ENCODE measurements around the gene FAM171A1.

Gene FAM171A1

DNA sequence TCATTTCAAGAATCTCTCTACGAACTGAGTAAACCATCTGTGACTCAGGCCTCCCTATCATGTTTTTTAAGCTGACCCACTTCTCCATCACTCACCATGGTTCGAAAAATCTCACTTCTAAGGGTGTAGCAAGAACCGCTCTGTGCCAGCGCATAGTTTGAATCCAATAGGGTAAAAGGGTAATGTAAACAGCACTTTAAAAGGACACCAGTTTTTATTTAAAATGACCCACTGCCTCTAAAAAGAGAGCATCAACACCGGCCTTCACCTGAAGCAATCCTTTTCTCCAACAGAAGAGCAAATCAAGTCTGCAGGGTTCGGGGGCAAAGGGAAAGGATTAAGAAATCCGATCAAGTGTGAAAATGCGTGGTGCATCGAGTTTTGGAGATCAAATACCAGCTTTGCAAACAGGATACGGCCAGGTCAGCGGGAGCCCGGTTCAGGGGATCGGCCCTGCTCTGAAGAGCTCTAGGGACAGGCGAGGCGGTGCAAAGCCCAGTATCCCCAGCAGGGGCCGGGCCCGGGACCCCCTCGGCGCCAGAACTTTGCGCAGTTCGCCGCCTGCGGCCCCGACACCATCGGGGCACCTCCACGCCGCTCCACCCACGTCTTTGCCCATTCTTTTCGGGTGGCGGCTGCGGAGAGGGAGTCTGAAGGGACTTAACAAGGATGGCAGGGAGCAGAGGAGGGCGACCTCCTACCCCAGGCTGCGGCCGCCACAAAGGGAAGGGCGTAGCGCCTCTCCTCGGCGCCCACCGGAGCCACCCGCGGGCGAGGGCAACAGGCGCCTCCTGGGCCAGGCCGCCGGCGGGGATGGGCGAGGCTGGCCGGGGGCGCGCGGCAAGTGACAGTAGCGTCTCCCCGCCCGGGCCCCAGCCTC lies 203.4 kb downstream of the FAM171A1 start:
- H3K4me3 ChIP-seq (ENCODE audit: control insufficient read depth, low read depth, low read length), result peak overlapping the region; percentile 62
- TF ChIP-seq CTCF (conservative IDR thresholded peaks at IDR 0.05; ENCODE audit: control insufficient read depth, insufficient read depth, low read depth, low read length), result peak; percentile 38
- peak; percentile 67 for DNase-seq (ENCODE audit: low read depth)

GRCh38 chr10:15166325-15166724 lies 204.8 kb downstream of the FAM171A1 start:
- TF ChIP-seq CTCF (conservative IDR thresholded peaks at IDR 0.05; ENCODE audit: control insufficient read depth, insufficient read depth, low read depth, low read length), result no peak
- H3K4me3 ChIP-seq (ENCODE audit: control insufficient read depth, low read depth, low read length), result no peak overlapping the region
- DNase-seq (ENCODE audit: low read depth), result no peak

DNA sequence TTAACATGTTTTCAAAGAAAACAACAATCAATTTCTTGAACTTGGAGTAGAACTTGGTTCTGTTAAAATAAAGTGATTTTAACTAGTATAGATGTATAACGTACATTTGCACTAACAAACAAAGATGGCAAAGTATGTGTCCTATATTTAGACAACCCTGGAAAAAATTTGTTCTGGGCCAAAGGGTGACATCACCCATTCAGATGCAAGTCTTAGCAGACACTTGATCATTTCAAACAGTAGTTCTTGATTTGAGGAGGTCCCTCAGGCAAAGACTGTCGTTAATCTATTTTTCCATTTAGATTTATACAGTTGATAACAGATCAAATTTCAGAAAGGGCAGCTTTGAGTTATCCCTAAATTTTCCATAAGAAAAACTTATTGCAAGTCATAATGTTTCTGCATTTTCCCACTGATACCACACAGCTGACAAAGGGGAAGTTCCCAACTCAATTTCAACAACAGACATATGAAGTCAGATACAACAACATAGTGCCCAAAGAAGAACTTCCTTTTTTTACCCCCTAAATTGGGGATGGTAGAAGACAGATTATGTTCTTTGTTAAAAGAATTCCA lies 207.7 kb downstream of the FAM171A1 start:
- TF ChIP-seq CTCF (conservative IDR thresholded peaks at IDR 0.05; ENCODE audit: control insufficient read depth, insufficient read depth, low read depth, low read length), result no peak
- no peak for DNase-seq (ENCODE audit: low read depth)
- no peak overlapping the region for H3K4me3 ChIP-seq (ENCODE audit: control insufficient read depth, low read depth, low read length)

Data from fibroblast of mammary gland (primary cell).